ENCODE results near the gene TBC1D25.
A peak's percentile ranks its signal among the peaks of the same experiment; 100 is the strongest.

The TBC1D25 gene

GRCh38 chrX:48584698-48585097 lies 45.2 kb downstream of the TBC1D25 start:
- no peak for TF ChIP-seq CTCF (IDR thresholded peaks at IDR 0.05; ENCODE audit: low read depth, low read length, missing control alignments)
- H3K4me3 ChIP-seq (ENCODE audit: low read depth, low read length) = no peak overlapping the region
- no peak for DNase-seq (ENCODE audit: low read depth)

GRCh38 chrX:48589482-48590162 lies 50.1 kb downstream of the TBC1D25 start:
- no peak overlapping the region for H3K4me3 ChIP-seq (ENCODE audit: low read depth, low read length)
- TF ChIP-seq CTCF (IDR thresholded peaks at IDR 0.05; ENCODE audit: low read depth, low read length, missing control alignments) = no peak
- DNase-seq (ENCODE audit: low read depth) = no peak

DNA sequence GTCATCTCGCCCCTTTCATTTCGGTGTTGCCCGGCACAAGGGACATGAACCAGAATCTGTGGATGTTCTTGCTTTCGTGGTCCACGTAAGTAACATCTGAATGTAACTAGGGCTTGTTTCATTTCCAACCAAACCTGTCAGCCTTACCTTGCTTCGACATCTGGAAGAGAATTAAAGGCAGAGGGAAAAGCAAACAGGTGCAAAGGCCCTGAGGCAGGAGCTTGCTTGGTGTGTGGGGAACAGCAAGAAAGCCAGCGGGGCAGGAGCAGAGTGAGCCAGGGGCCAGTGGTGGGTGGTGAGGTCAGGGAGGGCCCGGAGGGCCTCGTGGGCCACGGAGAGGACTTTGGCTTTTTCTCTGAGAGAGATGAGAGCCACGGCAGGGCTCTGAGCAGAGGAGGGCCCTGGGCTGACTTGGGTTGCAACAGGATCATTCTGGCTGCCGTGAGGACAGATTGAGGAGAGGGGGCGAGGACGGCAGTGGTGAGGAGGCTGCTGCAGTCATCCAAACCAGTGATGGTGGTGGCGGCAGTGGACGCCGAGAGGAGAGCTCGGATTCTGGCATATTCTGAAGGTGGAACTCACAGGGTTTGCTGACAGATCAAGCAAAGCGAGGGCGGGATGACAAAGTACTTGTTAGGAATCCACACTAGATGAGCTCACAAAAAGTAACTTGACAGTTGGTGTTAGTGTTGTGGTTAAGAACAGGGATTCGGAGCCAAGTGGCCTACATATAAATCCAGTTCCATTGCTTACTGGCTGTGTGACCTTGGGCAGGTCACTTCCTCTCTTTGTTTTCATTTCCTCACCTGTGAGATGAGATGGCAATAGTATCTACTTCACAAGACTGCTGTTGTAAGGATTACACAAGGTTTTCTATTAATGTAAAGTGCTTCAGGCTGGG lies 50.9 kb downstream of the TBC1D25 start:
- H3K4me3 ChIP-seq (ENCODE audit: low read depth, low read length) = no peak overlapping the region
- DNase-seq (ENCODE audit: low read depth) = no peak
- TF ChIP-seq CTCF (IDR thresholded peaks at IDR 0.05; ENCODE audit: low read depth, low read length, missing control alignments) = no peak

DNA sequence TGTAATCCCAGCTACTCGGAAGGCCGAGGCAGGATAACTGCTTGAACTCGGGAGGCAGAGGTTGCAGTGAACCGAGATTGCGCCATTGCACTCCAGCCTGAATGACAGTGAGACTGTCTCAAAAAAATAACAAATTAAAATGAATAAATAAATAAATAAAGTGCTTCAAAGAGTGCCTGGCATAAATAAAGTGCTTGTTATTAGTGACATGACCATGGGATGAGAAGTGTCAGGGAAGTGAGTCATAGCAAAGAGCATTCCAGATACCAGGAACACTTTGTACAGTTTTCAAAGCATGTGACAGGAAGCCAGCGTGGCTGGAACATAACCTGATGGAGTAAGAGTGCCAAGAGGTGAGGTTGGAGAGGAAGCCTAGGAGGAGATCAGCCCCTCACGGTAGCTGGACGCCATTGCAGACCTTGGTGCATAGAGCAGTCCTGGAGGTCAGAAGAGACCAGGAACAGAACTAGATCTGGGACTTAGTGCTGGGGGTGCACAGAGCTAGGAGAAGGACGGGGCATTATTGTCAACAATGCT lies 51.8 kb downstream of the TBC1D25 start:
- TF ChIP-seq CTCF (IDR thresholded peaks at IDR 0.05; ENCODE audit: low read depth, low read length, missing control alignments) = peak; percentile 3
- no peak for DNase-seq (ENCODE audit: low read depth)
- H3K4me3 ChIP-seq (ENCODE audit: low read depth, low read length) = no peak overlapping the region

- DNase-seq (ENCODE audit: low read depth) = no peak
- no peak overlapping the region for H3K4me3 ChIP-seq (ENCODE audit: low read depth, low read length)
- no peak for TF ChIP-seq CTCF (IDR thresholded peaks at IDR 0.05; ENCODE audit: low read depth, low read length, missing control alignments)
These were observed 53.5 kb downstream of the TBC1D25 start for GRCh38 chrX:48592971-48593370.

GRCh38 chrX:48595929-48596328 lies 56.4 kb downstream of the TBC1D25 start:
- no peak for DNase-seq (ENCODE audit: low read depth)
- TF ChIP-seq CTCF (IDR thresholded peaks at IDR 0.05; ENCODE audit: low read depth, low read length, missing control alignments) = no peak
- H3K4me3 ChIP-seq (ENCODE audit: low read depth, low read length) = no peak overlapping the region
